ENCODE data around the gene SEMA3A.

Gene SEMA3A

DNA sequence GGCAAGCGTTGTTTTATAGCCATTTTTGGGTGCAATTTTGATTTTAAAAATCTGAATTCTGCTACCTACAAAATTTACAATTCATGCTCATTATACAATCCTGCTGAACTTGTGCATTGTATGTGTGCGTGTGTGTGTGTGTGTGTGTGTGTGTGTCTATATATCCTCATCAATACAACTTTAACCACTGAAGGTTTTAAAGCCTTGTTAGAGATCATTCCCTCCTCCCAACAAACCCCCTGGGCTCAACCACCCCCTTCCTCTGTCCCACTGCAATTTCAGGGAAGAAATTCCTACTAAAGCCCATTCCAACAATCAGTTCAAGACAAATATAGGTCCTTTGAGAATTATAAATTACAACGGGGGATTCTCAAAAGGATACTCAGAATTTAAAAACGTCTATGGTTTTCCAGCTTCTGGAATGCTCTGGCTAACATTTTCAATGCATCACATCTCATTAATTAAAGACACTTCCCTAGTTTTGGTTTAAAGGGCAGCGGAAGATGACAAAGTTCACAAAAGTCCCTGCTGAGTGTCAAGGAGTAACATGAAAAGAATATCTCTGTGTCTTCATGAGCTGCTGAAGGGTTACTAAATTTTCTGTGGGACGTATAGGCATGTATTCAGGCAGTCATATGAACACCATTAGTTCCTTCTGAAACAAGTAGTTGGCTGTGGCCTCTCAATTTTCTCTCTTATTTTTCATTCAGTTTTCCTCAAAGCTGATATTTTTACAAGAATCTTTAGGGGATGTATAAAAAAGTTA, 889 bp upstream of the SEMA3A start:
- DNase-seq (ENCODE audit: low read depth, low spot score), result no peak

GRCh38 chr7:84193747-84194146, 842 bp downstream of the SEMA3A start:
- no peak for DNase-seq (ENCODE audit: low read depth, low spot score)

- DNase-seq (ENCODE audit: low read depth, low spot score), result no peak
Measured at GRCh38 chr7:84191842-84192241, 2.7 kb downstream of the SEMA3A start.

- no peak for DNase-seq (ENCODE audit: low read depth, low spot score)
Measured at GRCh38 chr7:84191261-84191660, 3.3 kb downstream of the SEMA3A start.

DNA sequence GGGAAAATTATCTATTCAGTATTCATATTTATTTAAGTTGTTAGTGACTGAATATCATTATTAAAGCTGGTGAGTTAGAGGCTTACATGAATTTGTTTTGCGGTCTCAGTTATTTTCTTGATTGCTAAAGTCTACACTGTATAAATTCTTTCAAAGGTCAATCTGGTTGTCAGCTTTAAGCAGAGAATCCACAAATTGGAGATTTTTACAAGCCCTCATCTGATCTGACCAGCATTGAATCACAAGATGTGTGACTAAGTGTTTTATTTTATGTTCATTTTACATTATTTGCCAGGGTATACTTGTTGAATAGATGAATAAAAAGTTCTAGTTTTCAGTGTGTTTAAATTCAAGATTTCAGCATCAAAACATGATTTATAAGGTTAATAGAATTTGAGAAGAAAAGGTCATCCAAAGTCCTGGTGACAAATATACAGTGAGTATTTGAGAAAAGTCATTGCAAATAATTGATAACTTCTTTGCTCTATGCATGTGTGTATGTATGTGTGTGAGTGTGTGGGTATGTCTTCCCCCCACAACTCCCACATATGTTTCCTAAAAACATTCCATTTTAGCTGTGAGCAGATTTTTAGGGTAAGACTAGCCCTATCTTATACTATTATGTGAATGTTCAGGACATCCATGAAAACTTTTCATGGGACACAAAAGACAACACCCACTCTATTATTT, 4.4 kb downstream of the SEMA3A start:
- DNase-seq (ENCODE audit: low read depth, low spot score), result no peak

GRCh38 chr7:84188786-84189405, 5.7 kb downstream of the SEMA3A start:
- no peak for DNase-seq (ENCODE audit: low read depth, low spot score)

DNA sequence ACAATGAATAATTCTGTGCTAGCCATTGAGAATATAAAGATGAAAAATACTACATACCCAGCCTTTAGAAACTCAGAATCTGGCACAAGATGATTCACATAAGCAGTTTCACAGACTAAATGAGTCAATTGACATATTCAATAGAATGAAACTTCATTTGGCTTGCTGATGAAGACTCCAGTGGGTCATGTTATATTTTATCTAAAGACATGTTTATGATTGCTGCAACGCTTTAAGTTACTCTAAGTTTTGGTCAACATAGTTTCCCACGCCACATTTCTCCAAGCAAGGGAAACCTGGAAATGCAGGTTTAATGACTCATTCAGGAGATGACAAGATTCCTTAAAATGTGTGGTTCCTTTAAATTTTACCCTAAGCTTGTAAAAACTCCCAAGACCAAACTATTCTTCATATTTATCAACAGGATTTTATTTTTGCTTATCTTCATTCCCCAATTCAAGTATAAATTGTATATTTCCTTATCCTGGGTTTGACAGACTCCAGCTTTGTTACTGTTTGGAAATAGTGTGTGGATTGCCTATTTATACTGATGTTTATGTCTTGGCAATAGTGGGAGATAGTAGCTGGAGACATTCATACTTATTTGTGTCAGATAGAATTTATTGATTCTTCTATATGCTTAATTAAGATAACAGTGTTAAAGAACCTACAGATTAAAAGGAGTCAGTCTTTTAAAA, 6.6 kb downstream of the SEMA3A start:
- no peak for DNase-seq (ENCODE audit: low read depth, low spot score)

DNA sequence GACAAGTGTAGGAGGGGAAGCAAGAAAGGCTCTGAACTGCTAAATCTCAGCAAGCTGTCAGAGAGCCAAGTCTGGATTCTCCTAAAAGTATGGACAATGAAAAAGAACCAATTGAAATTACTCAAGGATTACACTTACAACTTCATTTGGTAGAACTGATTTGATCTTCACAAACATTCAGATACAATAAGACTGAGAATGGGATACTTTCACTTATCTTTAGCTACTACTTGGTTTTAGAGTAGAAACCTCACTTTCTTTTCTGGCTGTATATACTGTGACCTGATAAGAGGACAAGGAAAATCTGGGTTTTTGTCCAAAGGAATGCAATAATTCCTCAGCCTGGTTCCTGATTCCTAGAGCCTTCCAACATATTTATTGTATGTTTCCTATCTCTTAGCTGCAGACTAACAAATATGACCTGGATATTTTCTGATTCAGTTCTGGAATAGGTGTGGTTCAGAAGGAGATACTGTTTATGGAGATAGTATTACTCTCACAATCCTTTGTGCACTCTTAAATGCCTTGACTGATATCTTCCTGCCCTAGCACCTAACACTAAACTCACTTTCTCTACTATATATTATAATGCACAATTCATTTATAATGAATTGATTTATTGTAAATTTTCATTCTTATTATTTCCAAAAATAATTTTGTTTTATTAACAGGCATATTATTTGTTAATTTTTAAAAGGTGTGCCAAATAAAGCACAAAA, 7.3 kb downstream of the SEMA3A start:
- no peak for DNase-seq (ENCODE audit: low read depth, low spot score)

DNA sequence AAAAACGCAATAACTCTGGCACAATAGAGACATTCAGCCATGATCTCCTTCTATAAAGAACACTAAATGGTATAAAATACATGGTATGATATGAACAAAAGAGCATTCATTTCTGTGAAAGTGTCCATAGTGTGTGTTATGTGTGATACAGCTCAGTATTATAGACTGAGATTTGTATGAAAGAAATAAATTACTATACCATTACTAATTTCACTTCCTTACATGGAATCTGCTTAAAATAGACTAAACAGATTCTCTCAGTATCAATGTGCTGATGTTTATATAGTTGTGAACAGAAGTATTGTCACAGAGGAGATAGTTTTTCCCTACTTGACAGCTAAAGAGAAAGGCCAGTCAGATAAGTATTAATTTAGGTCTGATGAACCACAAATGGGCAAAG, 10.8 kb downstream of the SEMA3A start:
- DNase-seq (ENCODE audit: low read depth, low spot score), result no peak

GRCh38 chr7:84182301-84182700, 12.3 kb downstream of the SEMA3A start:
- DNase-seq (ENCODE audit: low read depth, low spot score), result no peak

GRCh38 chr7:84181628-84182027, 13.0 kb downstream of the SEMA3A start:
- DNase-seq (ENCODE audit: low read depth, low spot score), result no peak

GRCh38 chr7:84177758-84178412, 16.7 kb downstream of the SEMA3A start:
- no peak for DNase-seq (ENCODE audit: low read depth, low spot score)

- no peak for DNase-seq (ENCODE audit: low read depth, low spot score)
Measured at GRCh38 chr7:84176716-84177115, 17.9 kb downstream of the SEMA3A start.

- no peak for DNase-seq (ENCODE audit: low read depth, low spot score)
Measured at GRCh38 chr7:84175461-84175860, 19.1 kb downstream of the SEMA3A start.

- DNase-seq (ENCODE audit: low read depth, low spot score), result no peak
Measured at GRCh38 chr7:84170646-84171045, 23.9 kb downstream of the SEMA3A start.

- no peak for DNase-seq (ENCODE audit: low read depth, low spot score)
Measured at GRCh38 chr7:84162584-84162983, 32.0 kb downstream of the SEMA3A start.

- no peak for DNase-seq (ENCODE audit: low read depth, low spot score)
Measured at GRCh38 chr7:84162125-84162524, 32.5 kb downstream of the SEMA3A start.

GRCh38 chr7:84161398-84161797, 33.2 kb downstream of the SEMA3A start:
- DNase-seq (ENCODE audit: low read depth, low spot score), result no peak

- DNase-seq (ENCODE audit: low read depth, low spot score), result no peak
Measured at GRCh38 chr7:84159435-84159834, 35.2 kb downstream of the SEMA3A start.

- DNase-seq (ENCODE audit: low read depth, low spot score), result no peak
Measured at GRCh38 chr7:84157171-84157570, 37.4 kb downstream of the SEMA3A start.
